ENCODE data around the gene CD46.

The CD46 gene

DNA sequence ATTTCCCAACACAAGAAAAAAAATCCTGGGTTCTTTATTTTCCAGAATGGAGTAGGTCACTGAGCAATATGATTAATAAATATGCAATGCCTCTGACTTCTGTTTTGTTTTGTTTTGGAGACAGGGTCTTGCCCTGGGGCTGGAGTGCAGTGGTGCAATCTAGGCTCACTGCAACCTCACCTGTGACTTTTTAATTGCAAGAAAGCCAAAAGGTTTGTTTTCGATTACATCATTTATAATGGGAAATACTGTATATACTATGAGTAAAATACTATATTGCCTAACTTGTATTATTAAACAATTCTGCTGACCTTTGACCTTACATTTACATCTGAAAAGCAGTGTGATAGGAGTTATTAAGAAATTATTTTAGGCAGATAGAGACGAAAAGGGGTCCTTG, 11.6 kb upstream of the CD46 start:
- no peak for TF ChIP-seq CTCF (IDR thresholded peaks at IDR 0.05; ENCODE audit: low read depth, low read length)
- no peak overlapping the region for H3K4me3 ChIP-seq (ENCODE audit: low read depth, low read length)

DNA sequence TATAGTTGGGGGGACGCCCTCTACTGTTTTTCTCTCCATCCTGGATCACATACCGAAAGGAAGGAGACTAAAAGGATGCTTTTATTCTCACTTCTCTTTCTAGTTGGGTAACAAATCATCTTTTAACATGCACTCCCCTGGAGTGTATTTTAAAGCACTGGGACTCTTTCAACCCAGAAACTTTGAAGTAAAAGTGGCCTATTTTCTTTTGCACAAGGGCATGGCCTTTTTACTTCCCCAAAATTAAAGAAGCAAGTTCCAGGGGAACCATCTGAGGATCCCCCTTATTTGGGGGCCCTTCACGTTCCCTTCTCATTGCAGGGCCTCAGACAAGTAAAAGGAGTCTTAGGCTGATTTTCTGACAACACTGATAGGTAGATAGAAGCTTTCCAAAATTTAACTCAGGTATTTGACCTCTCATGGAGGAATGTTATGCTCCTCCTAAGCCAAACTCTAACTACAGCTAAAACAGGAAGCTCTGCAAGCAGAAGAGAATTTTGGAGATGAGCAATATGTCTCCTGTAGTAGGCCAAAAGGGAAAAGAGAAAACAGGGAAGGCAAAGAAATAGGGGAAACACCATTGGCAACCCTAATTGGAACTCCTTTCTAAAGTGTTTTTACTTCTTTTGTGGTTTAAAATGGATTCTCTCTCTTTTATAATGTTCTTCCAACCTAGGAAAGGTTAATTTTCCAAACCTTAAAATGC, 8.9 kb upstream of the CD46 start:
- H3K4me3 ChIP-seq (ENCODE audit: low read depth, low read length) = no peak overlapping the region
- TF ChIP-seq CTCF (IDR thresholded peaks at IDR 0.05; ENCODE audit: low read depth, low read length) = no peak

DNA sequence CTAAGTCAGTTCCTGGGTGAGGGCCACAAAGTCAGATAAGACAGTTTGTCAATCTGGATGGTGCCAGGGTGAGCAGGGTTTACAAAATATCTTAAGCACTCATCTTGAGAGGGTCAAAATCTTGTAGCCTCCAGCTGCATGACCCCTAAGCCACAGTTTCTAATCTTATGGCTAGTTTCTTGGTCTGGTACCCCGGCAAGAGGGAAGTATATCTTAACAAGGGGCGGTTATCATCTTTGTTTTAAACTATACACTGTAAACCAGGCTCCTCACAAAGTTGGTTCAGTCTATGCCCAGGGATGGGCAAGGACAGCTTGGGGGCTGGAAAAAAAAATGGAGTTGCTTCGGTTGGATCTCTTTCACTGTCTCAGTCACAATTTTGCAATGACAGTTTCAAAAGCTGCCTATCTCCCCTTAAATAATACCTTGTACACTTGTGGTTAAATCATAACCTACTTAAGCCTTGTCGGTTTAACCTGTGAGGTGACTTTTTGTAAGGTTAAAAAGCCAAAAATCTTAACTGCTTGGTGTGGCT, 7.8 kb upstream of the CD46 start:
- no peak overlapping the region for H3K4me3 ChIP-seq (ENCODE audit: low read depth, low read length)
- no peak for TF ChIP-seq CTCF (IDR thresholded peaks at IDR 0.05; ENCODE audit: low read depth, low read length)

GRCh38 chr1:207745285-207745684, 6.6 kb upstream of the CD46 start:
- TF ChIP-seq CTCF (IDR thresholded peaks at IDR 0.05; ENCODE audit: low read depth, low read length) = no peak
- no peak overlapping the region for H3K4me3 ChIP-seq (ENCODE audit: low read depth, low read length)

GRCh38 chr1:207745839-207746767, 5.8 kb upstream of the CD46 start:
- TF ChIP-seq CTCF (IDR thresholded peaks at IDR 0.05; ENCODE audit: low read depth, low read length) = no peak
- no peak overlapping the region for H3K4me3 ChIP-seq (ENCODE audit: low read depth, low read length)

- no peak for TF ChIP-seq CTCF (IDR thresholded peaks at IDR 0.05; ENCODE audit: low read depth, low read length)
- H3K4me3 ChIP-seq (ENCODE audit: low read depth, low read length) = no peak overlapping the region
Measured at GRCh38 chr1:207747627-207748492, 4.0 kb upstream of the CD46 start.

All from WI38 (cell line).